GM20000 (cell line): ENCODE measurements around the gene ACVR1B.

ENCODE experiments used
- DNase-seq: peaks from one replicate; pipeline ENCODE4 v3.0.0; 2012; ENCODE audit warnings: low spot score
- TF ChIP-seq, protein P1 (sequence below): IDR thresholded peaks from 2 replicates; pipeline ENCODE4 v1.5.1; 2012; ENCODE audit warnings: mild to moderate bottlenecking, control low read depth; ENCODE audit errors: extremely low read depth, missing control alignments

ACVR1B gene

DNA sequence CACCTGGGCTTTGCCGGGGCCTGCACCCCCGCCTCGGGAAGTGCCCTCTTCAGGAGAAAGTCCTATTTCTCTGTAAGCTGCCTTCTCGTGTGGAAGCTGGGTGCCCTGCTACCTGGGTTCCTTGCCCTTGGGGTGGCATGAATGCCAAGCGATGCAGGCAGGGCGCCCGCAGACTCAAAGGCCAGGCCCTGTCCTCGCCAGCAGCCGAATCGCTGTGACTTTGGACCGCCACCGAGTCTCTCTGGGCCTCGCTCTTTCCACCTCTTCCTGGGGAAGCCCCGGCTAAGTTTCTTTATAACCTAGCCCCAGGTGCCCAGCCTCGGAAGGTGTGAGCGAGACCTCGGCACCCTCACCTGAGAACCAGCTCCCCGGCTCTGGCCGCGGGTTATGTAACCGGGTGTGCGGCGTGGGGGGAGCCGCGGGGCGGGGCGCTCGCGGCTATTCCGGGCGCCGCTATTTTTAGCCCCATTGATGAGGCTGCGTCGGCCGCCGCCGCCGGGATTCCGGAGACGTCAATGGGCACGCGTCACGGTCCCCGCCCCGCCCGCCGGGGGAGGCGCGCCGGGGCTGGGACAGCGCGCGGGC lies 85.2 kb downstream of the ACVR1B start:
- peak; percentile 88 for DNase-seq
- TF ChIP-seq, protein P1, sequence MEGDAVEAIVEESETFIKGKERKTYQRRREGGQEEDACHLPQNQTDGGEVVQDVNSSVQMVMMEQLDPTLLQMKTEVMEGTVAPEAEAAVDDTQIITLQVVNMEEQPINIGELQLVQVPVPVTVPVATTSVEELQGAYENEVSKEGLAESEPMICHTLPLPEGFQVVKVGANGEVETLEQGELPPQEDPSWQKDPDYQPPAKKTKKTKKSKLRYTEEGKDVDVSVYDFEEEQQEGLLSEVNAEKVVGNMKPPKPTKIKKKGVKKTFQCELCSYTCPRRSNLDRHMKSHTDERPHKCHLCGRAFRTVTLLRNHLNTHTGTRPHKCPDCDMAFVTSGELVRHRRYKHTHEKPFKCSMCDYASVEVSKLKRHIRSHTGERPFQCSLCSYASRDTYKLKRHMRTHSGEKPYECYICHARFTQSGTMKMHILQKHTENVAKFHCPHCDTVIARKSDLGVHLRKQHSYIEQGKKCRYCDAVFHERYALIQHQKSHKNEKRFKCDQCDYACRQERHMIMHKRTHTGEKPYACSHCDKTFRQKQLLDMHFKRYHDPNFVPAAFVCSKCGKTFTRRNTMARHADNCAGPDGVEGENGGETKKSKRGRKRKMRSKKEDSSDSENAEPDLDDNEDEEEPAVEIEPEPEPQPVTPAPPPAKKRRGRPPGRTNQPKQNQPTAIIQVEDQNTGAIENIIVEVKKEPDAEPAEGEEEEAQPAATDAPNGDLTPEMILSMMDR: no peak

DNA sequence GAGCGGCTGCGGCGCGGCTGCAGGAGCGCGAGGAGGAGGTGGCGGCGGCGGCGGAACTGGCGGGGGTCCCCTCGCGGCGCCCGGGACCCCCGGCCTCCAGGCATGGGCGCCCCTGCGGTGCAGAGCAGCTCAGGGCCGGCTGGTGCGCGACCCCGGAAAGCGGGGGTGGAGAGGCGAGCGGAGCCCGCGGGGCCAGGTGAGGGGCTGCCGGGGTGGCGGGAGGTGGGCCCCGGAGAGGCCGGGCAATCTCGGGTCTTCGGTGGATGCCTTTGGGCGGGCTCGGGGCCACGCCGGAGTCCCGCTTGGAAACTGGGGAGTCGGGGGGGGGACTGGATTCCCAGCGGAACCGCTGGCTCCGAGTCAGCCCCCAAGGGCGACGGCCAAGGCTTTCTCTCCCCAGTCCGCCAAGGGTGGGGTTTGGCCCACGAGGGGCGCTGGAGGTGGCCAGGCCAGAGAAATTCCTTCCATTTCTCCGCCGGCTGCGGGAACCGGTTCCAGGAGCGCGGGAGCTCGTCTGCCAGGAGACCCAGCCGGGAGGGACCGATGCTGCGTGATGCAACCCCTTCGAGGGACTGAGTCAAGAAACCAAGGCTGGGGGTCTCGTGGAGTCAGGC lies 85.9 kb downstream of the ACVR1B start:
- TF ChIP-seq, protein P1: no peak
- DNase-seq: no peak

DNA sequence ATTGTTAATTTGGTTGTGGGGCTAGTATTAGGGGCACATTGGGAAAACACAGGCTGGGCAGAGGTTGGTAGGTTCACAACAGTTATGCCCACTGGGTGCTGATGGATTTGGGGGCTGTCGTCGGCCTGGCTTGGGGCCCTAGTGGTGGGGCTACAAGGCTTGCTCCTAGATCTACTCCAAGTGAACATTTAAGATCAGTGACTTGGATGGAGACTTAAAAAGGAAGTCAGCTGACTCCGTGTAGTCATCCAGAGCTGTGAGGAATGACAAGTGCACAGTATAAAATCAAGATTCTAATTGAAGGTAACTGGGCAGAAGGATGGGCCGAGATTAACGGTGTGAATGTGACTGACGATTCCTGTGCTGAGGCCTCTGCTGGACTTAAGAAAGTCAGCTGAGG lies 86.9 kb downstream of the ACVR1B start:
- TF ChIP-seq, protein P1: no peak
- DNase-seq: no peak

DNA sequence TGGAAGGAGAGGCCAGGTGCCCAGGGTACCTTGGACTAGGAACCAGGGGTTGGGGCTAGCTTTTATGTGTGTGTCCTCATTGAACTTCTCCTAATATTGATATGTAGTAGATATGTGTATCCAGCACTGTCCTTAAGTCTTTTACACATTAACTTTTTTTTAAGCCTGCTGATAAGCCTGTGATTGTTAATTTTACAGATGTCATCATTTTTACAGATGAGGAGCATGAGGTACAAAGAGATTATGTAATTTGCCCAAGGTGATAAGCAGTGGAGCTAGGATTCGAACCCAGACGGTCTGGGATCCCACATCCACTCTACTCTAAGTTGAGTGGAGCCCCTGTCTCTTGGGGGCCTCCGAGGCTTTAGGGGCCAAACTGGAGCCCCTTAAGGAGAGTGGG lies 89.5 kb downstream of the ACVR1B start:
- DNase-seq: no peak
- TF ChIP-seq, protein P1: no peak

DNA sequence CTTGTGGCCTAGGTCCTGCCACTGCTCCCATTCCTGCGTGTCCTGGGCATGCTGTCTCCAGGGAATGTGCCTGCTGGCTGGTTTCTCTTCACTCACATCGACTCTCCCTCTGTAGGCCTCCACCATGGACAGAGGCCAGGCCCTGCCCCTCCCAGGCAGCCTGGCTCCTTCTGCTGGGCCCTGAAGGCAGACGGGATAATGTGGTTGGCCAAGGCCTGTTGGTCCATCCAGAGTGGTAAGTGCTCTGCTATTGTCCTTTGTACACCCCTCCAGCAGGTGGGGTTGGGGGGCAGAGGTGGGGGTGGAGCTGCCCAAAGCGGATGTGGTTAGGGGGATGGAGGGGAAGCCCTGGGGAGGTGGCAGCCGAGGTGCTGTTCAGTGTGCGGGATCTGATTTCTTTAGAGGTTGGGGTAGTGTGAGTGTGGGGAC lies 90.2 kb downstream of the ACVR1B start:
- peak; percentile 78 for DNase-seq
- TF ChIP-seq, protein P1: no peak

DNA sequence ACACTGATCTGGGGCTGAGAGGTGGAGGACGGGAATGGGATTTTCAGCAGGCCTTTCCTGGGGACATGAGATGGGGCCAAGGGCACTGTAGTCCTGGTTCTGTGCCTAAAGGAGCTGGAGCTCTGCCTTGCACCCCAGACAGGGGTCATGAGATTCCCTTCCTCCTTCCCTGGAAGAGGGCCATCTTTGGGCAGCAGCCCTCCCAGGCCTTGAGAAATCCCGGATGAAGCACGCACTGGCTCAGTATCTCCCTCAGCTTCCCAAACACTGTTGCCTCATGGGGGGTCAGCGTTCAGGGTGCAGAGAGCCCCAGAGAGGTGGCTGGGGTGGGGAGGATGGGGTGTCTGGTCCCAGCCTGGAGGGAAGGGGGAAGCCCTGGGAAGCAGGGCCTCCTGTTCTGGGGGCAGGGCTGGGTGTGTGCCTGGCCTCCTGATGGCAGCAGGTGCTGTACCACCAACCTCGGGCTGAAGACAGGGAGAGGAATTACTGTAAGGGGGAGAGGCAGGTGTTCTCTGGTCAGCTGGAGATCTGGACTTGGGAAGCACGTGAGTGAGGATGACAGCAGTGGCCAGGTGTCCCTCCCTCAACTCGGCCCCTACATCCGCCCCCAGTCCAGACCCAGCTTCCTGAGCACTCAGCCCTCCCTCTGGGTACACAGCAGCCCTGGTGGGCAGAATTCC lies 91.3 kb downstream of the ACVR1B start:
- TF ChIP-seq, protein P1: no peak
- DNase-seq: no peak
